Epithelial cell of esophagus (primary cell): Measurements from ENCODE around the gene TOP3B.

Experiments
- DNase-seq: peaks from one replicate; pipeline ENCODE4 v3.0.0; 2010; ENCODE audit warnings: low read depth
- H3K4me3 ChIP-seq: 2 replicates; pipeline ENCODE4 v1.5.1; 2011; ENCODE audit warnings: mild to moderate bottlenecking, low read length, control low read depth
- CTCF ChIP-seq: IDR thresholded peaks from 2 replicates; pipeline ENCODE4 v1.5.1; 2011; ENCODE audit warnings: low read depth, mild to moderate bottlenecking, low read length, control low read depth, inconsistent platforms; ENCODE audit not compliant: insufficient read depth; ENCODE audit errors: missing control alignments

TOP3B gene

GRCh38 chr22:21948824-21949568, 33.6 kb downstream of the TOP3B start:
- no peak overlapping the region for H3K4me3 ChIP-seq
- TF ChIP-seq CTCF: no peak
- no peak for DNase-seq

GRCh38 chr22:21948390-21948789, 34.2 kb downstream of the TOP3B start:
- no peak for DNase-seq
- H3K4me3 ChIP-seq: no peak overlapping the region
- no peak for TF ChIP-seq CTCF

- H3K4me3 ChIP-seq: no peak overlapping the region
- DNase-seq: peak; percentile 65
- peak; percentile 72 for TF ChIP-seq CTCF
These were observed 35.3 kb downstream of the TOP3B start for GRCh38 chr22:21947040-21948014.

- no peak overlapping the region for H3K4me3 ChIP-seq
- DNase-seq: no peak
- TF ChIP-seq CTCF: no peak
These were observed 36.2 kb downstream of the TOP3B start for GRCh38 chr22:21946262-21946925.

- TF ChIP-seq CTCF: no peak
- no peak overlapping the region for H3K4me3 ChIP-seq
- DNase-seq: no peak
These were observed 36.9 kb downstream of the TOP3B start for GRCh38 chr22:21945453-21946261.

- no peak for TF ChIP-seq CTCF
- H3K4me3 ChIP-seq: no peak overlapping the region
- no peak for DNase-seq
These were observed 37.7 kb downstream of the TOP3B start for GRCh38 chr22:21944871-21945270.
